K562 (cell line): Measurements from ENCODE around the gene RAMP2. TPM values are rescaled to one million over a fixed set of nuclear protein-coding genes. Genes with fewer than 3 reads are reported as not detected.

Experiments
- CHD7 ChIP-seq: fragments of 200-600 bp; sonication (generic); IDR thresholded peaks from one replicate; pipeline ENCODE4 v1.6.1; 2012; ENCODE audit warnings: mild to moderate bottlenecking, low read depth, low read length, inconsistent platforms
- COPS2 ChIP-seq: fragments of 450-650 bp; conservative IDR thresholded peaks from 2 replicates; pipeline ENCODE4 v1.6.1; 2016; ENCODE audit warnings: mild to moderate bottlenecking, moderate library complexity
- GABPB1 ChIP-seq: sonication (generic); formaldehyde crosslinking; IDR thresholded peaks from 2 replicates; pipeline ENCODE4 v1.8.0; 2022; ENCODE audit warnings: mild to moderate bottlenecking, missing genetic modification reagents
- HDAC8 ChIP-seq: fragments of 450-650 bp; IDR thresholded peaks from 2 replicates; pipeline ENCODE4 v1.6.1; 2016; ENCODE audit warnings: mild to moderate bottlenecking, missing genetic modification characterization, moderate library complexity, missing compliant biosample characterization
- PHF21A ChIP-seq: fragments of 450-650 bp; IDR thresholded peaks from 2 replicates; pipeline ENCODE4 v1.6.1; 2017; ENCODE audit warnings: low read depth, borderline replicate concordance
- ZNF586 ChIP-seq: fragments of 450-650 bp; formaldehyde crosslinking; conservative IDR thresholded peaks from 2 replicates; pipeline ENCODE4 v1.4.0; 2020; ENCODE audit warnings: mild to moderate bottlenecking, moderate library complexity
- ZSCAN32 ChIP-seq: fragments of 450-650 bp; formaldehyde crosslinking; IDR thresholded peaks from 2 replicates; pipeline ENCODE4 v1.4.0; 2020; ENCODE audit warnings: mild to moderate bottlenecking, moderate library complexity
- polyA plus RNA-seq, 8 experiments: library from polyadenylated mRNA; depleted of rRNA in 4 of 8; stranded (reverse) in 5 of 8; unstranded in 3 of 8; fragments of >200 nt; fragmentation: Nextera tagmentation in 2 of 8; fragmentation: Illumina TruSeq in 1 of 8; extraction: Ambion mirVana in 2 of 8; extraction: Trizol in 1 of 8; gene quantifications; 2 replicates each; pipeline versions ENCODE4 v1.2.1 to v1.2.3, GENCODE V29; 2011 to 2014; ENCODE audit warnings: inconsistent platforms in 1 of 8, missing spikeins in 1 of 8
- total RNA-seq, 7 experiments: library from RNA; depleted of rRNA in 6 of 7; stranded (reverse); fragments of >200 nt in 6 of 7; fragmentation: Illumina TruSeq in 2 of 7; extraction: Trizol in 2 of 7; gene quantifications; 2 replicates each; pipeline versions ENCODE4 v1.2.1 to v1.2.3, GENCODE V29; 2011 to 2021; ENCODE audit warnings: low replicate concordance in 1 of 7
- TF ChIP-seq, protein P1 (sequence below): fragments of 250-450 bp; sonication (Bioruptor Pico); IDR thresholded peaks from 2 replicates; pipeline ENCODE4 v1.8.0; 2022; ENCODE audit warnings: inconsistent platforms, mild to moderate bottlenecking, moderate library complexity, borderline replicate concordance
- TF ChIP-seq, protein P2 (sequence below), 2 experiments: IDR thresholded peaks; 2 replicates each; pipeline ENCODE4 v1.6.1; 2011; ENCODE audit warnings: borderline replicate concordance in 1 of 2, control low read depth in 1 of 2, low read depth in 1 of 2, low read length in 1 of 2, mild to moderate bottlenecking in 1 of 2, mixed read lengths in 1 of 2, moderate library complexity in 1 of 2; ENCODE audit not compliant: insufficient read depth in 1 of 2, insufficient read length in 1 of 2, poor library complexity in 1 of 2, severe bottlenecking in 1 of 2; ENCODE audit errors: extremely low read depth in 1 of 2

RAMP2 gene
- total and polyA plus RNA-seq, 9 of the 15 experiments (the other 6 are each of a cell fraction or from before 2014, with no cell fraction given): not detected

DNA sequence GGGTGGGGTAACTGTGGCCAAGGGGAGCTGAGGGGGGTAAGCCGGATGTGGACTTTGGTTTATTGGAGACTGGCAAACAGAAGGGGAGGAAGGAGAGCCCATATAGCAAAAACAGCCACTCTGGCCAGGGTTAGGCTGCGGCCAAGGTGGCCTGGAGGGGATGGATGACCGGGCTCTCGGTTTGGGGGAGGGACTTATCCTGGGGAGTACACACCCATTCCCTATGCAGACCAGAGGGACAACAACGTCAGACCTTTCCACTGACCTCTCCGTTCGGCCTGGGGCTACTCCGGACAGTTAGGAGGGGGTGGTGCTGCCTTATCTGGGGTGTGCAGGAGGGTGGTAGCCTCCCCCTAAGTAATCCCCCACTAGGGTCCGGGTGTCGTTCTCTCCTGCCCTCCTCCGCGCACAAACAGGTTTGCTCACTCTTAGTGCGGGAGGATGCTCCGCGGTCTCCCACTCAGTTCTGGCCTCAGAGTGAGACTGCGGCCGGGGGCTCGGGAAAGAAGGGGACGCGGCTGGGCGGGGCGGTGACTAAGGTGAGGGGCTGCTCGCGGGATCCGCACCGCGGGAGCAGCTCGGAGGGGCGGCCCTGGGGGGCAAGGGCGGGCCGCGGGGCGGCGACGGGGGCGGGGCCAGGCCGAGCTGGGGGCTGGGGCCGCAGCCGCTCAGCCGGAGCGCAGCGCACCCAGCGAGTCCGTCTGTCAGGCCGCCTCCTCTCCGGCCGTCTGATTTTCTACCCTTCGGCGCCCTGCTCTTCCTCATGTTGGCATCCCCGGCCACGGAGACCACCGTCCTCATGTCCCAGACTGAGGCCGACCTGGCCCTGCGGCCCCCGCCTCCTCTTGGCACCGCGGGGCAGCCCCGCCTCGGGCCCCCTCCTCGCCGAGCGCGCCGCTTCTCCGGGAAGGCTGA is 19.2 kb downstream of the RAMP2 start, which contains the start of gene WNK4 (continued):
- no peak for TF ChIP-seq CHD7
- no peak for TF ChIP-seq COPS2
- TF ChIP-seq, protein P1, sequence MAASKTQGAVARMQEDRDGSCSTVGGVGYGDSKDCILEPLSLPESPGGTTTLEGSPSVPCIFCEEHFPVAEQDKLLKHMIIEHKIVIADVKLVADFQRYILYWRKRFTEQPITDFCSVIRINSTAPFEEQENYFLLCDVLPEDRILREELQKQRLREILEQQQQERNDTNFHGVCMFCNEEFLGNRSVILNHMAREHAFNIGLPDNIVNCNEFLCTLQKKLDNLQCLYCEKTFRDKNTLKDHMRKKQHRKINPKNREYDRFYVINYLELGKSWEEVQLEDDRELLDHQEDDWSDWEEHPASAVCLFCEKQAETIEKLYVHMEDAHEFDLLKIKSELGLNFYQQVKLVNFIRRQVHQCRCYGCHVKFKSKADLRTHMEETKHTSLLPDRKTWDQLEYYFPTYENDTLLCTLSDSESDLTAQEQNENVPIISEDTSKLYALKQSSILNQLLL (CRISPR knock-in tag): no peak
- peak; percentile 93 for TF ChIP-seq PHF21A
- 0 out of 2 replicates have a peak, but pooled peaks have one; percentile 17 for TF ChIP-seq ZSCAN32
- TF ChIP-seq GABPB1 (CRISPR knock-in tag): no peak
- TF ChIP-seq HDAC8 (tag): no peak
- TF ChIP-seq, protein P2, sequence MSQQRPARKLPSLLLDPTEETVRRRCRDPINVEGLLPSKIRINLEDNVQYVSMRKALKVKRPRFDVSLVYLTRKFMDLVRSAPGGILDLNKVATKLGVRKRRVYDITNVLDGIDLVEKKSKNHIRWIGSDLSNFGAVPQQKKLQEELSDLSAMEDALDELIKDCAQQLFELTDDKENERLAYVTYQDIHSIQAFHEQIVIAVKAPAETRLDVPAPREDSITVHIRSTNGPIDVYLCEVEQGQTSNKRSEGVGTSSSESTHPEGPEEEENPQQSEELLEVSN (IDR thresholded peaks at IDR 0.05; ENCODE audit: borderline replicate concordance in 1 of 2, extremely low read depth in 1 of 2, insufficient read depth in 1 of 2, insufficient read length in 1 of 2, low read depth in 1 of 2, low read length in 1 of 2, poor library complexity in 1 of 2, severe bottlenecking in 1 of 2): no peak
- TF ChIP-seq ZNF586: no peak
